COLO829 (cell line): ENCODE data around the gene MAPT.
"Not testable (repeated sequence)": the region's sequence is repeated elsewhere in the genome, so short reads cannot be mapped to it uniquely, and the experiment has no call there.

Source experiments
- DNase-seq: peaks from one replicate; pipeline ENCODE4 v3.0.0; 2012; ENCODE audit warnings: low spot score

Gene MAPT

DNA sequence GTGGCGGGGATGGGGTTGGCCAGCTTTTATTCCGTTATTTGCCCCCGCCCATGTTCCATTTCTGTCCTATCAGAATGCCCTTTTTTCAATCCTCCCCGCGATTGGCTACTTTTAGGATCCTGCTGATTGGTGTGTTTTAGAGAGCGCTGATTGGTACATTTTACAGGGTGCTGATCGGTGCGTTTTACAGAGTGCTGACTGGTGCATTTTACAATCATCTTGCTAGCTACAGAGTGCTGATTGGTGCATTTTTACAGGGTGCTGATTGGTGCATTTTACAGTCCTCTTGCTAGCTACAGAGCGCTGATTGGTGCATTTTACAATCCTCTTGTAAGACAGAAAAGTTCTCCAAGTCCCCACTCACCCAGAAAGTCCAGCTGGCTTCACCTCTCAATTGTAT, 32.2 kb upstream of the MAPT start:
- not testable (repeated sequence) for DNase-seq

- no peak for DNase-seq
Measured at GRCh38 chr17:45863857-45864654, 30.3 kb upstream of the MAPT start.

- DNase-seq = no peak
Measured at GRCh38 chr17:45867171-45867570, 27.2 kb upstream of the MAPT start.

DNA sequence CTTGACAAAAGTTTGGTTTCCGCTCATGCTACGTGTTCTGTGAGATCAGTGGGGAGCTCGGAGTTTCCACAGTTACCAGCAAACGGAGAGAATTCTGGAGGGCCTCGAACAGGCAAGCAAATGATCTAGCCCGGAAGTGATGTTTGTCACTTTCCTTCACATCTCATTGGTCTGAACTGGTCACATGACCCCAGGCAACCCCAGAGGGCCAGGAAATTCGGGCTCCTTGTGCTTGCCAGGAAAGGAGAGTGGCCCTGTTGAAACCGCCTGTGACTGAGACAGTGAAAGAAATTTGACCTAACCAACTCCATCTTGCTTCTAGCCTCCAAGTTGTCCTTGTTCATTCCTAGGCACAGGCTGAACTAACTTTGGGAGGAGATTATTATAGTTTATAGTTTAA, 26.7 kb upstream of the MAPT start:
- no peak for DNase-seq

- no peak for DNase-seq
Measured at GRCh38 chr17:45868276-45868675, 26.1 kb upstream of the MAPT start.

GRCh38 chr17:45869676-45870341, 24.5 kb upstream of the MAPT start:
- no peak for DNase-seq

- DNase-seq = no peak
Measured at GRCh38 chr17:45870342-45870974, 23.9 kb upstream of the MAPT start.

- DNase-seq = no peak
Measured at GRCh38 chr17:45871718-45872117, 22.6 kb upstream of the MAPT start.

DNA sequence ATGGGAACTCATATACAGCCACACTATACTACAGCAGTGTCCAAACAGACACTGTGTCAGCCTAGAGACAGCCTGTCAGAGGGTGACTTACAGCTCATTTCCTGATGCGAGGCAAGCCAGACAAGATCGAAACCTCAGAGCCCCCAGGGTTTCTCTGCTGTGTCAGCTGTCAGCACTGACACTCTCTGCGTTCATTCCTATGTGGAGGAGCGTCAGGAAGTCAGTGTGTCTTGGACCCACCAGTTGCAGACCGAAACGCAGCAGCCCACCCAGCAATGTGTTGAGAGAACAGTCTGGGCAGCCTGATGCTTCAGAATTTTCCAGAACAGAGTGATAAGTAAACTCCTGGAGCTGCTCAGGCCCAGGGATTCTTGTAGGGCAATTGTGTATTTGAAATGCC, 20.6 kb upstream of the MAPT start:
- no peak for DNase-seq

GRCh38 chr17:45874151-45874550, 20.2 kb upstream of the MAPT start:
- no peak for DNase-seq

GRCh38 chr17:45876539-45876938, 17.8 kb upstream of the MAPT start:
- DNase-seq = no peak

- no peak for DNase-seq
Measured at GRCh38 chr17:45877467-45877866, 16.9 kb upstream of the MAPT start.

DNA sequence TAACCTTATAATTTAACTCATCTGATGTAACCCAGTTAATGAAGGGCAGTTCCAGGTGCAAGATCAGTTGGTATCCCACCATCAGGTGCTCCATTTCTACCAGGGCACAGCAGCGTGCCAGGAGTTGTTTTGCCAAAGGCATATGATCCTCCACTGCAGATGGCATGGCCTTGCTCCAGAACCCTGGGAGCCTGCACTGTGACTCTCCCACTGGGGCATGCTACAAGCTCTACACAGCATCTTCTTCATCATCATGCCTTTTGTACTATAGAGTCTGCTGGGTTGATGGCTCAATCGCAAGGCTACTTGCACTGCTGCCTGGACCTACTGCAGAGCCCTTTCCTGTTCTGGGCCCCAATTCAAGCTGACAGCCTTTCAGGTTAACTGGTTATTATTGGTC, 11.3 kb upstream of the MAPT start:
- no peak for DNase-seq

- DNase-seq = no peak
Measured at GRCh38 chr17:45886852-45887251, 7.5 kb upstream of the MAPT start.

DNA sequence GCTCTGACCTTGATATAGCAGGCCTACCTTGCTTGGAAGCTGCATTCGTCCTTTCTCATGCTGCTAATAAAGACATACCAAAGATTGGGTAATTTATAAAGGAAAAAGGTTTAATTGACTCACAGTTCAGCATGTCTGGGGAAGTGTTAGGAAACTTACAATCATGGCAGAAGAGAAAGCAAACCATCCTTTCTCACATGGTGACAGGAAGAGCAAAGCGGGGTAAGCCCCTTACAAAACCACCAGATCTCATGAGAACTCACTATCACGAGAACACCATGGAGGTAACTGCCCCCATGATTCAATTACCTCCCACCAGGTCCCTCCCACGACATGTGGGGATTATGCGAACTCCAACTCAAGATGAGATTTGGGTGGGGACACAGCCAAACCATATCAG, 6.0 kb upstream of the MAPT start:
- no peak for DNase-seq

DNA sequence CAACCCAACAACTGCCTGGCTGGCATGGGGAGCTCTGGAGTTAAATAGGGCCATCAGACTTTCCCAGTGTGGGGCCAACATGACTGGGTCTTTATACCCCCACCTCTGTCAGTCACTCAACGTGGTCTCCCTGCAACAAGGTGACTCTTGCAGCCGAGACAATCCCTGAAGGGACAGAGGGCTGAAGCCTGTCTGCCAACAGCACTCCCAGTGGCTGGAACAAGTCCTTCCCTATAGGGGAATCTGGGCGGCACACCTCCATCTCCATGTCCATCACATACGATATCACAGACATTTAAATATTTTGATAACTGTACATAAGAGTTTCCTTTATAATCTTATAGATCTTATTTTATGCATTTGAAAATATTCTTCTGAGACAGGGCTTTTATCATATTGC, 4.8 kb upstream of the MAPT start:
- DNase-seq = no peak

DNA sequence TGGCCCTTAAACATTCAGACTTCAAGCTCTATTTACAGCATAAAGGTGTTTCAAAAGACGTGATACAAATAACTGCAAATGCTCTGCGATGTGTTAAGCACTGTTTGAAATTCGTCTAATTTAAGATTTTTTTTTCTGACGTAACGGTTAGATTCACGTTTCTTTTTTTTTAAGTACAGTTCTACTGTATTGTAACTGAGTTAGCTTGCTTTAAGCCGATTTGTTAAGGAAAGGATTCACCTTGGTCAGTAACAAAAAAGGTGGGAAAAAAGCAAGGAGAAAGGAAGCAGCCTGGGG, 681 bp upstream of the MAPT start:
- no peak for DNase-seq

GRCh38 chr17:45895304-45895968, 1.1 kb downstream of the MAPT start:
- no peak for DNase-seq

- no peak for DNase-seq
Measured at GRCh38 chr17:45895969-45896785, 1.8 kb downstream of the MAPT start.

DNA sequence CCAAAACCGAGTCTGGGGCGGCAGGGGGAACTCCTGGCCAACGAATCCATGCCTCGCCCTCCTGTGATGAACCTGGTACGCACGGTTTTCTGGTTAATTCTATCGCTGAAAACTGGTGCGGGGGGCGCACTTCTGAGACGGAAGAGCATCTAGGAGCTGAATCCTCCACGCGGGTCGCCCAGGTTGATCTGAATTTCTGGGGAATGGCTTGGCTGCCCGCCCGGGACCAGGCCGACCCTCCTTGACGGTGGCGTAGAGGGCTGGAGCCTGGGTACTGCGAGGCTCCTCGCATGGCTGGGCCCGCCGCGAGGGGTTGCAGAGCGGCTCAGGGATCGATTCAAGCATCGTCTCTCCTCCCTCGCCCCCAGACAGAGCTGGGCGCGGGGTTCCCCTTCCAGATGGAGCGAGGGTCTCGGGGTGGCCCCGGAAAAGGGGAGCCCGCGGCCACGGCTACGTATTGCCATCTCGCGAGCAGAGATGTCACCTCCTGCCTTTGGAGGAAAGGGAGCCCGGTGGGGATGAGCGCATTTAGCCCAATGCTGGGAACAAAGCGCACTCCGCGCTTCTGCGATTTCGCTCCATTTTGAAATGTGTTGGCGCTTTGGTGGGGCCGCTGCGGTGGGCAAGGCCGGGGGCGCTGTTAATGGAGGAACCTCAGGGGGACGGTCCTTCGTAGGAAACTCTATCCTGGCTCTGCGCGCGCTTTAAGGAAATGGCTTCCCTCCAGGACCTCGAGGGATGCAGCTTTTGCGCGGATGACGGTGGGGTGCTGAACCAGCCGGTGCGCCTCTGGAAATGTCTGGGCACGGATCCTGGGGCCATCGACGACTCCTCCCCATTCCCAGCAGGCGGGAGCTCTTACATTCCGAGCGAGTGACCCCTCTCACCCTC, 2.7 kb downstream of the MAPT start:
- DNase-seq = no peak

DNA sequence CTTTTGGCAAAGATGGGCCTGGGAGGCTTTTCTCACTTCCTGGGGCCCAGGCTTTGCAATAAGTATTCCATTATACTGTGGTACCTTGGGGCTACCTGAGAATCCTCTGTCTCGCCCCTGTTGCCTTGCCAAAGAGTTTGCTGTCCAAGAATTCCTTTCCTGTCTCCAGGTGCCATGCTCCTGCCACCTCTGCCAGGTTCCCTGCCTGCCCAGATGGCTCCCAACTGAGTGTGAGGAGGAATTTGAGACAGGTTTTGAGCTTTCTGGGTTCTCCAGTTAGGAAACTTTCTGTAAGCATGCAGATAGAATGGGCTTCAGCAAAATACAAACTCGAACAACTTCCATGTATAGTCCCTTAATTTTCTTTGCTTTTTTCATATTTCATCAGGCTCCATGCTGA, 5.8 kb downstream of the MAPT start:
- no peak for DNase-seq
